PC-9 (cell line): ENCODE data around the gene TRIP6. TPM values are rescaled to one million over a fixed set of nuclear protein-coding genes. Genes with fewer than 3 reads are reported as not detected.
A peak's percentile ranks its signal among the peaks of the same experiment; 100 is the strongest.

Source experiments
- BruUV-seq: library from RNA; stranded (reverse); fragments of 400-500 nt; replicated peaks from 2 replicates; lab custom pipeline; 2021; lab: Mats Ljungman, UMichigan
- CTCF ChIA-PET: fragments of 300-600 bp; sonication (Branson Sonifier 250); formaldehyde crosslinking; loops from one replicate; lab custom pipeline; 2022; ENCODE audit warnings: antibody characterized with exemption; lab: Charles Lee
- POLR2A ChIA-PET: fragments of 300-600 bp; sonication (Branson Sonifier 250); formaldehyde crosslinking; loops from one replicate; lab custom pipeline; 2022; ENCODE audit warnings: antibody characterized with exemption; ENCODE audit not compliant: unreplicated experiment; lab: Charles Lee
- DNase-seq, 2 experiments: peaks; one replicate each; pipeline versions ENCODE4 v3.0.0 to v3.0.0-alpha.2; 2015 to 2022; ENCODE audit warnings: mixed read lengths in 1 of 2
- H2AFZ ChIP-seq: fragments of 200-600 bp; sonication (generic); 2 replicates; pipeline ENCODE4 v1.8.1; 2017; ENCODE audit warnings: antibody characterized with exemption
- H3F3A ChIP-seq: fragments of 200-600 bp; sonication (generic); 2 replicates; pipeline ENCODE4 v1.8.1; 2017; ENCODE audit warnings: antibody characterized with exemption, mild to moderate bottlenecking, low read depth; ENCODE audit not compliant: insufficient read depth
- H3K27ac ChIP-seq: fragments of 200-600 bp; sonication (generic); 2 replicates; pipeline ENCODE4 v1.6.1; 2016; ENCODE audit warnings: mixed run types
- H3K27me3 ChIP-seq: fragments of 200-600 bp; sonication (generic); 2 replicates; pipeline ENCODE4 v1.6.1; 2016; ENCODE audit warnings: low read depth, mixed run types; ENCODE audit not compliant: insufficient read depth
- H3K36me3 ChIP-seq: fragments of 200-600 bp; sonication (generic); 2 replicates; pipeline ENCODE4 v1.6.1; 2016; ENCODE audit warnings: low read depth, mixed run types
- H3K4me1 ChIP-seq: fragments of 200-600 bp; sonication (generic); replicated peaks from 2 replicates; pipeline ENCODE4 v1.6.1; 2016; ENCODE audit warnings: mixed run types; ENCODE audit not compliant: insufficient read depth
- H3K4me2 ChIP-seq: fragments of 200-600 bp; sonication (generic); 2 replicates; pipeline ENCODE4 v1.6.1; 2017; ENCODE audit warnings: mixed run types
- H3K4me3 ChIP-seq: fragments of 200-600 bp; sonication (generic); 2 replicates; pipeline ENCODE4 v1.6.1; 2016; ENCODE audit warnings: mixed run types
- H3K79me2 ChIP-seq: fragments of 200-600 bp; sonication (generic); 2 replicates; pipeline ENCODE4 v1.6.1; 2017; ENCODE audit warnings: low read depth, mixed run types
- H3K9me2 ChIP-seq: fragments of 200-600 bp; sonication (generic); 2 replicates; pipeline ENCODE4 v1.8.1; 2017; ENCODE audit warnings: mild to moderate bottlenecking; ENCODE audit not compliant: insufficient read depth
- H3K9me3 ChIP-seq: fragments of 200-600 bp; sonication (generic); 2 replicates; pipeline ENCODE4 v1.8.1; 2016; ENCODE audit warnings: low read depth; ENCODE audit not compliant: insufficient read depth
- H4K20me1 ChIP-seq: fragments of 200-600 bp; sonication (generic); 2 replicates; pipeline ENCODE4 v1.8.1; 2017; ENCODE audit not compliant: insufficient read depth
- CTCF ChIP-seq: fragments of 200-600 bp; sonication (generic); conservative IDR thresholded peaks from 2 replicates; pipeline ENCODE4 v1.6.1; 2017; ENCODE audit warnings: mixed run types, antibody characterized with exemption, mild to moderate bottlenecking, moderate library complexity
- EZH2 ChIP-seq: fragments of 200-600 bp; sonication (generic); IDR thresholded peaks from 2 replicates; pipeline ENCODE4 v1.8.0; 2017; ENCODE audit warnings: antibody characterized with exemption, low read depth
- intact Hi-C: fragments of 100-400 bp; cut with micrococcal nuclease; formaldehyde crosslinking; loops from one replicate; pipeline ENCODE4 v1.10.0; 2022; ENCODE audit not compliant: unreplicated experiment
- total RNA-seq: library from RNA; stranded (reverse); gene quantifications from 2 replicates; pipeline ENCODE4 v1.2.3, GENCODE V29; 2021

Gene TRIP6
- total RNA-seq, 1 experiment from 2014 or later, result 89.3 TPM

DNA sequence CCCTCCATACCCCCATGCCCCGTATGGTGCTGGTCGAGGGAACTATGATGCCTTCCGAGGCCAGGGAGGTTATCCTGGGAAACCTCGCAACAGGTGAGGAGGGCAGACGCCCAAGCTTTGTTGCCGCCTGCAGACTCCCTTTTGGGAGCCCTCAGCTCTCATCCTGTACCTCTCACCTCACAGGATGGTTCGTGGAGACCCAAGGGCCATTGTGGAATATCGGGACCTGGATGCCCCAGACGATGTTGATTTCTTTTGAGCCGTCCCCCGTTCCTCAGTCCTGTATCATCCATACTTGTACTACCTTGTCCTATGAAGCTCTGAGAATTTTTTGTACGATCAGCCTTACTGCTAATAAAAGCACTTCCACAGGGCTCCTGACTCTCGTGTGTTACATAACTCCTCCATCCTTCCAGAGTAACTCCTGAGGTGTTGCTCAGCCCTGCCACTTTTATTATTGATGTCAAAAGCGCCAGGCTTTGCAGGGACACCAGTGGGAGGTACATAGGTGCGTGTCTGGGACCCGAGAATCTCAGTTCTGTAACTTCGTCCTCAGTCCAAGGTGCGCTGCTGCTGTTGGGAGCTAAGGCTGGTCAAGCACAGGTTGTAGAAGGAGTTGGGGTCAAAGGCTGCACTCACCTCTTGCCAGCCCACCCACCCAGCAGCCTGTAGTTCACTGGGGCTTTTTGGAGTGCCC, 21.3 kb downstream of the TRIP6 start:
- Histone ChIP-seq H3K36me3 (peaks cover 19% of the 10 kb centered on the region), H2AFZ (no peak overlapping the region), H3F3A (peaks cover 61% of the 10 kb centered on the region), H3K4me3 (peak overlapping the region; percentile 89), H4K20me1 (peaks cover 4% of the 10 kb centered on the region; the same call in 1 of the 2 replicates), H3K27me3 (no peaks in the 10 kb centered on the region), H3K4me2 (peak overlapping the region; percentile 95), H3K9me2 (no peaks in the 10 kb centered on the region), H3K9me3 (no peaks in the 10 kb centered on the region), H3K4me1 (peaks cover 26% of the 10 kb centered on the region), H3K79me2 (peaks cover 25% of the 10 kb centered on the region), H3K27ac (peak overlapping the region; percentile 55)
- no peak for DNase-seq
- CTCF ChIA-PET, result interaction anchor here (0.6 kb wide), 1 partner anchor 419 kb away, joined by 9 read pairs; no protein-coding TSS in a partner anchor
- TF ChIP-seq CTCF, result no peak
- no peak for TF ChIP-seq EZH2
- intact Hi-C loops, result loop anchor here (2.0 kb wide), 1 partner anchor 184 kb away; no protein-coding TSS in a partner anchor
- POLR2A ChIA-PET, result no interaction called here
- no TSS peak for BruUV-seq

GRCh38 chr7:100888988-100889750, 22.0 kb downstream of the TRIP6 start, which contains the start of gene UFSP1:
TSS of gene UFSP1 (minus strand) at chr7:100889715. CDS start at chr7:100889271, 444 bp downstream.
- CTCF ChIA-PET, result interaction anchor here (0.5 to 1.1 kb wide), 7 partner anchors 14 to 433 kb away, joined by 4 to 9 read pairs (median 5); partner anchors contain the start of gene SLC12A9
- intact Hi-C loops, result loop anchor here (1.0 to 2.0 kb wide), 2 partner anchors 22 to 184 kb away; partner anchors contain the start of gene TRIP6
- Histone ChIP-seq H4K20me1 (peaks cover 4% of the 10 kb centered on the region; the same call in 1 of the 2 replicates), H3F3A (peaks cover 53% of the 10 kb centered on the region), H3K9me2 (no peaks in the 10 kb centered on the region), H3K27me3 (no peaks in the 10 kb centered on the region), H3K27ac (peak within 1 kb of the TSS; percentile 90), H3K4me2 (peak within 1 kb of the TSS; percentile 98), H2AFZ (peak within 1 kb of the TSS; percentile 93), H3K4me1 (peaks cover 26% of the 10 kb centered on the region), H3K79me2 (peaks cover 25% of the 10 kb centered on the region), H3K36me3 (peaks cover 12% of the 10 kb centered on the region), H3K4me3 (peak within 1 kb of the TSS; percentile 89), H3K9me3 (no peaks in the 10 kb centered on the region)
- DNase-seq, result no peak
- no peak for TF ChIP-seq EZH2
- no peak for TF ChIP-seq CTCF
- POLR2A ChIA-PET, result interaction anchor here (0.5 to 1.2 kb wide), 14 partner anchors 14 to 460 kb away, joined by 3 to 24 read pairs (median 4); partner anchors contain the start of genes MOSPD3, POP7, SLC12A9 and SRRT
- BruUV-seq, result TSS peak; percentile 48
